Measurements from ENCODE around the gene RAD51B.
"Not testable (repeated sequence)": the region's sequence is repeated elsewhere in the genome, so short reads cannot be mapped to it uniquely, and the experiment has no call there.

RAD51B gene

DNA sequence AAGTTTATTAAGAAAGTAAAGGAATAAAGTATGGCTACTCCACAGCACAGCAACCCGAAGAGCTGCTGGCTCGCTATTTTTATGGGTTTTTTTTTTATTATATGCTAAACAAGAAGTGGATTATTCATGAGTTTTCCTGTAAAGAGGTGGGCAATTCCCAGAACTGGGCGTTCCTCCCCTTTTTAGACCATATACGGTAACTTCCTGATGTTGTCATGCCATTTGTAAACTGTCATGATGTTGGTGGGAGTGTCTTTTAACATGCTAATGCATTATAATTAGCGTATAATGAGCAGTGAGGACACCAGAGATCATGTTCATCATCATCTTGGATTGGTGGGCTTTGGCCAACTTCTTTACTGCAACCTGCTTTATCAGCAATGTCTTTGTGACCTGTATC is 600.8 kb downstream of the RAD51B start:
- FAIRE-seq, result no peak

DNA sequence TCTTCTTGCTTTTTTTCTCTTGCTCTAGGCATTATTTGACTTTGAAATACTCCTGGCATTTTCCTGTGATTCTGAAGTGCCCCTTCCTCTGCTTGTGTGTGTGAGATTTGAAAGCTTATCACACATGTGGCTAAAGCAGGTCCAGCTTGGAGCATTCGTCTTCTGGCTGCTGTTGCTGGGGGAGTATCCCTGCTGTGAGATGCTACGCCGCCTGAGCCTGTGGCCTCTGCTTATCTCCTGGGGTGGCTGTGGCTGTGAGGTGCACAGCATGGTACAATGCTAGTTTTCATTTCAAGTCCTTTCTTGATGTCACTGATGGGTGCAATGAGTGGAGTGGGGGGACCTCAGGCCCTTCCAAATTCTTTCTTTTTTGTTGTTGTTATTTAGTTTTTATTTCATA is 601.5 kb downstream of the RAD51B start:
- no peak for FAIRE-seq

DNA sequence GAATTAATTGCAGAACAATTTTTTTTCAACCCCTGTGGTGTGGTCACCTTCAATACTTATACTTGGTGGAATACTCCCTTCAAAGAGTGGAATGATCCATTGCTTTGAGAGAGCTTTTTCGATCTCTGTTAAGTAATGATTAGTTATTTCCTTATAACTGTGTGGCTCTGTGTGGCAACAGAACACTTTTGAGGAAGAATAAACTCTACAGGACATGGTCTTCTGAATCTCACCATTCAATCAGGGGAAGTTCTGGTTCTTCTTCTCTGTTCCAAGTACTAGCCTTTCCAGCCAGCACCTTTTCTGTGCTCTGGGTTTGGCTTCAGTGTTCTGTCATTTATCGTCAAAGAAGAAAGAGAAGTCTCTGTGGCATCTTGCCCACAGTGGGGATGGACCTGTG is 604.1 kb downstream of the RAD51B start:
- no peak for FAIRE-seq

DNA sequence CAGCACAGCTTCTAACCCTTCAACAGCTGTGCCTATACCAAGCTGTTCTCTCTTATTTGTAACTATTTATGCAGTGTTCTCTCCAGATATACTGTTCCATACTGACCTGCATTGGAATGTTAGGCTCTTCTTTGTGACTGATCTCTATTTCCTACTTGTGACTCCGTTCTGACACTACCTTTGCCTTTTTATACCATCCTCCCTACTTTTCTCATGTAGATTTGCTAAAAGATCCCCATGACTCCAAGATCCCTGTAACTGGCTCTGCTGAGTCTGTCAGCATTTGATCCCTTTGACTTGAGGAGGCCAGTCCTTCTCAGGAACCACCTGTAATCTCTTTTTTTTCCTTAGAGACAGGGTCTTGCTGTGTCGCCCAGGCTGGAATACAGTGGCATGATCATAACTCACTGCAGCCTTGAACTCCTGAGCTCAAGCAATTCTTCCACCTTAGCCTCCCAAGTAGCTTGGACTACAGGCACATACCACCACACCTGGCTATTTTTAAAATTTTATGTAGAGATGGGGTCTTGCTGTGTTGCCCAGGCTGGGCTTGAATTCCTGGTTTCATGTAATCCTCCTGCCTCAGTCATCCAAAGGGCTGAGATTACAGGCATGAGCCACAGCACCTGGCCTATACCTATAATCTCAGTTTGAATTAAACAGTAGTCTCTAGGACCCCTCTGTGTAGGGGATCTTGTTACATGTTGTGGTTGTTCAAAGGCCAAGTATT is 605.0 kb downstream of the RAD51B start:
- no peak for FAIRE-seq

DNA sequence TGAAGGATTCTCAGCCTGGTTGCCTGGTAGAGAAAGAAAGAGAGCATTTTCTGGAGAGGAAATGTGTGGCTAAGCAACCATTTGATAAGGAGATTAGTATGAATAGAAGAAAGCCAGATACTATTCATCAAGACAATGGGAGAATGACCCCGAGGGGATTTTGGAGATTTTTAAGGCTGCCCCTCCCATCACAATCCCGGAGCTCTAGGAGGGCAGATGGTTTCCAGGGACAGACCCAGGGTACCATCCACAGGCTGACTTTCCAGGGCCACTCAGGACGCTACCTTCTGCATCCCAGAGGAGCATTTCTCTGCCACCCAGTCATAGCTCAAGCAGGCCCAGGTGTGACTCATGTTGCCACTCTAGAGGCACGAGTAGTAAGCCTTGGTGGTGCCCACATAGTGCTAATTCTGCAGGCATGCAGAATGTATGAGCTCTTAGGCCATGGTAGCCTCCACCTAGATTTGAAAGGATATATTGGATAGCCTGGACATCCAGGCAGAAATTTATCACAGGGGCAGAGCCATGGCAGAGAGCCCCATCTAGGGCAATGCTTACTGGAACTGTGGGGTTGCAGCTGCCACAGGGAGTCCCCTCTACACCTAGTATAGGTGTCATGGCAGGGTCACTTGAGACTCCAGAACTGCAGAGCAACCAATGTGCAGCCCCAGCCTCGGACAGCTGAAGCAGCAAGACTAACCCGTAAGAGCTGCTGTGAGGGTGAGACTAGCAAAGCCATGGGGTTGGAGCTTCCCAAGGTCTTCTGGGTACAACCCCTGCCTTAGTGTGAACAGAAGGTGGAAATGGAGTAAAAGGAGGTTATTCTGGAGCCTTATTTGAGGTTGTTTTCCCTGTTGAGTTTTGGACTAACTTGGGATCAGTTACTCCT is 607.3 kb downstream of the RAD51B start:
- no peak for FAIRE-seq

DNA sequence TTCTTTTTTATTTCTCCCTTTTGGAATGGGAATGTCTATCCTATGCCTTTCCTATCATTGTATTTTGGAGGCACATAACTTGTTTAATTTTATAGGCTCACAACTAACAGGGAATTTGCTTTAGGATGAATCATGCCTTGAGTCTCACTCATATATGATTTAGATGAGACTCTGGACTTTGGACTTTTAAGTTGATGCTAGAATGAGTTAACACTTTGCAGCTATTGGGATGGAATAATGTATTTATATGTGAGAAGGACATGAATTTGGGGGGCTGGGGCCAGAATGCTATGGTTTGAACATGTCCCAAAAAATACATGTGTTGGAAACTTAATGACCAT is 607.9 kb downstream of the RAD51B start:
- FAIRE-seq, result no peak

DNA sequence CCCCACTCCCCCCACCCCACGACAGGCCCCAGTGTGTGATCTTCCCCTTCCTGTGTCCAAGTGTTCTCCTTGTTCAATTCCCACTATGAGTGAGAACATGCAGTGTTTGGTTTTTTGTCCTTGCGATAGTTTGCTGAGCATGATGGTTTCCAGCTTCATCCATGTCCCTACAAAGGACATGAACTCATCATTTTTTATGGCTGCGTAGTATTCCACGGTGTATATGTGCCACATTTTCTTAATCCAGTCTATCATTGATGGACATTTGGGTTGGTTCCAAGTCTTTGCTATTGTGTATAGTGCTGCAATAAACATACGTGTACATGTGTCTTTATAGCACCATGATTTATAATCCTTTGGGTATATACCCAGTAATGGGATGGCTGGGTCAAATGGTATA is 609.3 kb downstream of the RAD51B start:
- not testable (repeated sequence) for FAIRE-seq

DNA sequence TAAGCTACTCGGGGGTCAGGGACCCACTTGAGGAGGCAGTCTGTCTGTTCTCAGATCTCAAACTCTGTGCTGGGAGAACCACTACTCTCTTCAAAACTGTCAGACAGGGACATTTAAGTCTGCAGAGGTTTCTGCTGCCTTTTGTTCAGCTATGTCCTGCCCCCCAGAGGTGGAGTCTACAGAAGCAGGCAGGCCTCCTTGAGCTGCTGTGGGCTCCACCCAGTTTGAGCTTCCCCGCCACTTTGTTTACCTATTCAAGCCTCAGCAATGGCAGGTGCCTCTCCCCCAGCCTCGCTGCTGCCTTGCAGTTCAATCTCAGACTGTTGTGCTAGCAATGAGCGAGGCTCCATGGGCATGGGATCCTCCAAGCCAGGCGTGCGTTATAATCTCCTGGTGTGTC is 614.6 kb downstream of the RAD51B start:
- not testable (repeated sequence) for FAIRE-seq

DNA sequence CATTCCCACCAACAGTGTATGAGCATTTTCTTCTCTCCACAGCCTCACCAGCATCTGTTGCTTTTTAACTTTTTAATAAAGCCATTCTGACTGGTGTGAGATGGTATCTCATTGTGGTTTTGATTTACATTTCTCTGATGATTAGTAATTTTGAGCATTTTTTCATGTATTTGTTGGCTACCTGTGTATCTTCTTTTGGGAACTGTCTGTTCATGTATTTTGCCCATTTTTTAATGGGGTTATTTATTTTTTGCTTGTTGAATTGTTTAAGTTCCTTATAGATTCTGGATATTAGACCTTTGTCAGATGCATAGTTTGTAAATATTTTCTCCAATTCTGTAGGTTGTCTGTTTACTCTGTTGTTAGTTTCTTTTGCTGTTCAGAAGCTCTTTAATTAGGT is 616.1 kb downstream of the RAD51B start:
- FAIRE-seq, result not testable (repeated sequence)

DNA sequence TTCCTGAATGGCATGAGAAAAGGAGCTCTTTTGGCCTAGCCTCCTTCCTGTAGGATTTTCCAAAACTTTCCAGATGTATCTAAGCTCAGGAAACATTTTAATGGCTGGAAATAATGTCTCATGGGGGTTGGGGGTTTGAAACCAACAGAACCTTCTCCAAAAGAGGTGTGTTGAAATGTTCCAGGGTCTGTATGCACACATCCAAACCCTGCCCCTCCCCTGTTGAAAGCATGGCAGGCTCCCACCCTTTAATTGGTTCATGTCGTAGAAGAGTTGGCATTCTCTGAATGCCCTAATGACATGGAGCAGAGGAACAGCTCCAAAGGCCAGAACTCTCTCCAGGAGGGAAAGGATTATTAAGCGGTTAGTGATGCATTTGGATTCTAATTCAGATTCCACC is 620.1 kb downstream of the RAD51B start:
- FAIRE-seq, result no peak

DNA sequence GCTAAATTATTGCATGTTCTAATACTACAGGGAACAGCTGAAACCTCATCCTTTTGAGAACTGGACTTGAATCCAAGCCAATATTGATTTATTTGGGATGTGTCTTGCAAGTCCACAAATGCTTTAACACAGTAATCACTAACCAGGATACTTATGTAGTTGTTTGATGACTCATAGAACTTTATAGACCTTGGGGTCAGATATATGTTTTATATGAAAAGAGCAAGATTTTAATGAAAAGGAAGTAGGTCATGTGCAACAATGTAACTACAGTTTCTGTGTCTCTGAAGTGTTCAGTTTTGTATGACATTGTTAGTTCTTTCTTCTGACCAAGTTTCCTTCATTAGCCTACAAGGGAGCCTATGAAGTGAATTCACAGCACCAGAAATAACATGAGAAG is 621.2 kb downstream of the RAD51B start:
- FAIRE-seq, result no peak

DNA sequence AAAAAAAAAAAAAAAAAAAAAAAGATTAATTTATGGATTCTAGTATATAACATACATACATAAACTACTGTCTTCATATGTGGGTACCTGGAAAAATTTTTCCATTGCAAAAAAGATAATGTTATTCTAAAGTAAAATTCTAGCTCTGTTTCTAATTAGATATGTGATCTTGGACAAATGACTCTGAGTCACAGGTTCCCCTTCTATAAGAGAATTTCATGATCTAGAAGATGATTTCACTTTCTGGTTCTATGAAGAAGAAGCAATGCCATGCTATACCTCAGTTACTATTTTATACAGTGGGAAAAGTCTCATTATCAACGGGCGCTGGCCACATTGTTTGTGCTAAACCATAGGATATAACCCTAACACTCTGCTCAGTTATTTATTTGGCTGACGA is 622.0 kb downstream of the RAD51B start:
- FAIRE-seq, result no peak

DNA sequence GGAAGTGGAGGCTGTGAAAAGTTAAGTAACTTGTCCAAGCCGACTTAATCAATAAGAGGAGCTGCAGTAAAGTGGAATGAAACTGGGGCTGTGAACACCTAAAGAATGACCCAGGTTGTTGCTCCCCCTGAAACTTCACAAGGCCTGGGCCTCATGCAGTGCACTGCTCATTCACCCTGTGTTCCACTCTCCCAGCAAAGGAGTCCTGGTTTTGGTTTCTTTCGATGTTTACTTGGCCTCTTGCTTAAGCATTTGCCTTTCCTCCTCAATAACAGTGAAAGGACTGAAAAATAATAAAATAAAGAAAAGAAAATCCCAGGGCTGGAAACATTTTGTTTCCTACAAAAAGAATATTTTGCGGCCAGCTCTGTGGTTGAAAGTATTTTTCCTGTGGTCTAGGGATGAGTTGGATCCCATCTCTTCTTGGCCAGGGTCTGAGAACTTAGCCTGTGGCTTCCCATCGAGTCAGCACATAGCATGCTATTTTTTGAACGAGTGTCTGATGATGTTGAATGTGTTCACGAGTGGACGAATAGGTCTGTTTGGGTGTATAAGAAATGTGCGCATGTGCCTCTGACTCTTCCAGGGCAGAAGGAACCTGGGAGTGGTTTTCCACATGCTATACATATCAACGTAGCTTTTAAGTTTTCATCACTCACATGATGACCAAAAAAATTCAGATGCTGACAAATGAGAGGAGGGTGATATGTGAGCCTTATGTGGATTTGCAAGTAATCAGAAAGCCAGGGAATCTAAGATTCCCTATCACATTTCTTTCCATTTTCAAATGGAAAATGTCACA is 623.5 kb downstream of the RAD51B start:
- no peak for FAIRE-seq

DNA sequence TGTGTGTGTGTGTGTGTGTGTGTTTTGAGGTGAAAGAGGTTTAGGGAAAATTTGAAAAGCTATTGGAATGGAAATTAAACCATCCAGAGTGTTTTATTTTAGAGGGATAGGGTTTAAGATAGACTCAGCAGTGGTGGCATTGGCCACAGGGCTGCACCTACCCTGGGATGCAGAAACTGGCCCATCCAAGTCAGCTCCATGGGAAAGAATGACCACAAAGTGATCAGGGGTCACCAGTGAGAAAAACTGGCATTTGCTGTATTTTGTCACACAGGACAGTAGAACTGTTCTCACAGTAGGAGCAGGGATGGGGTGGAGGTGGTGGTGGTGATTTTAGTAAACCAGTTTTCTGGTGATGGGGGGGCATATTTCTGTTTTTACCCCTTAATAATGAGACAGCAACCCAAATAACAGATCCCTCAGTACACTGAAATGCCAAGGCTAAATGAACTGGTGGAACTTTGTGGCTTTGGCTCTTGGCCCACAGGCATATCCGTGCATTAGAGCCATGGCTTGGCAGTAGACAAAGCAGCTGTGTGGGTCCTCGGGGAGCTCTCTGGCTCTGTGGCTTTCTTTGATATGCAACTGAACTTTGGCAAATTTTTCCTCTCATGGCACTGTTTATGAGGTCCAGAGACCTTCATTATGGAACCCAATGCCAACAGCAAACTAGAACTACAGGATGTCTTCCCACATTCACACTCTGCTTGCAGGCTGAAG is 625.0 kb downstream of the RAD51B start:
- FAIRE-seq, result no peak

DNA sequence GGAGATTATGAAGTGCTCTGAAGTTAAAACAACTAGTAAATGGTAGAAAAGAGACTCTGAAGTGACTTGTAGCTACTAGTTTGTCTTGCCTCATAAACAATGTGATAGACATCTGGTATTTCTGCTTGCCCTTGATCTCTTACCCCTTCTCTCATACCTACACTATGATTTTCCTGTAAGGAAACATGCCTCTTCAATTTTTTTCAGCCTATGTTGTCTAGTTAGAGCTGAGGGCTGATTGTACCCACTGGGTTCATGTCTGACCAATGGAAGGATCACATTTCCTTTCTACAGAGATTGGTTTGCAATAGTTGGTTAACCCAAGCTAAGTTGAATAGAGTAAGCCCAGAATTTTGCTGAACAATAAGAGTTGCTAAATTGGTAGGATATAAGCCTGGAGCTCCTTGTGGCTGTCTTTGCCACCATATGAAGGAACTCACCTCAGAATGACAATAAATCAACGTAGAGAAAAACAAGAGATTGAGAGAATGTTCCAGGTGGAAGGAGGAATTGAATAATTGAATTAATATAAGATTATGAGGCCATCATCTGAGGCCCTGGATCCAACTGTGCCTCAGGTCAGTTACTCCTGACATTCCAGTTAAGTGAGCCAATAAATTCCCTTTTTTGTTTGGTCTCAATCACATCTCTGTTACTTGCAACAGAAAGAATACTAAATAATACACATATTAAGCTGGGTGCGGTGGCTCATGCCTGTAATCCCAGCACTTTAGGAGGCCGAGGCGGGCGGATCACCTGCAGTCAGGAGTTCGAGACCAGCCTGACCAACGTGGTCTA is 626.9 kb downstream of the RAD51B start:
- FAIRE-seq, result no peak

DNA sequence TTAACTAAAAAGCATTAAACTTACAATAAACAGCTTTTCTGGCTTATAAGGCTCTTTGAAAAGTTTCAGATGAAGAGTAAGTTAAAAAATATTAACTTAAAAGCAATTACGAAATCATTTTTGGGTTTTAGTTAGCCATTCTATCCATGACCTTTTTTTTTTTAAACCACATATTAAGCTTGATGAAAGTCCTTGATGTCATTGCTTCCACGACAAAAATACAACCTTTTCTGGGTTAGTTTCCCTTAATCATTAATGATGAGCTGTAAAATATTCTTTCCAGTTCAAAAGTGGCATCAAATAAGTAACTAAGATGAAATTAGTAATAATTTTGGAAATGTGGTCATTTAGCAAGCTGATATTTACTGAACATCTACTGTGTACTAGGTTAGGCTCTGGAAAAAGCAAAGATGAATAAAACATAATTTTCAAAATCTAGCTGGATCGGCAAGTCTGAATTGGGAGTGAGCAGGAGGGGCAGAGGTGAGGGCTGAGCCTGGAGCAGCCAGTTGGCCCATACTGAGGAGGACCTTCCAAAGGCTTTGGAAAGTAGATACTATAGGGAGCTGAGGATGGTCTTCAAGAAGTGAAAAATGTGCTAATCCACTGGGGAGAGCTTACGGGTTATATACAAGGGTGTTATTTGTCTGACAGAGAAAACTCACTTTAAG is 628.1 kb downstream of the RAD51B start:
- FAIRE-seq, result no peak

DNA sequence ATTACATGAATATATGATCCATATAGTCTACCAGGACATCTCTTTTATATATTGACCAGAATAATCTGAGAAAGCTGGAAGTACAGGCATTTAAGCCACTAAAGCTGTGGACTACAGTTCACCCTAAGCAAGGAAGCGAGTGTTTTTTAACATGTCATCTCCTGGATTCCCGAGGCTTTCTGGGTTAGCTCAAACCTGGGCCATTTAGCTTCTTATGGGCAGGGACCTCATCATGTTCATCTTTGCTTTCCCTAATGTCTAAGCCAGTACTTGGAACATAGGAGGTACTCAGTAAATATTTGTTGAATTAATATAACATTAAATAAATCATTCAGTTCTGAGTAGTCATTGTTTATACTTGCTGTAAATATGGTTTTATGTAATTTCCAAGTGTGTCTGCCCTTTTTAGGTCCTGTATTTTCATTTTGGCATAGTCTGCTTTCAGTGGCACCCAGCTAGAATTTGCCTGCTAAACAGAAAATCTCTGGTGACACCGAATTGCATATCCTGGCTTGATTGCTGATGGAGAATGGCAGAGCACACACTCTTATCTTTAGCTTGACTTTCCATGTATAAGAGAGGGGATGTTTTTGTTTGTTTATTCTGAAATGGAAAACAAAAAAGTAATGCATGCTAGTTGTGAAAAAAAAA is 628.8 kb downstream of the RAD51B start:
- FAIRE-seq, result no peak

DNA sequence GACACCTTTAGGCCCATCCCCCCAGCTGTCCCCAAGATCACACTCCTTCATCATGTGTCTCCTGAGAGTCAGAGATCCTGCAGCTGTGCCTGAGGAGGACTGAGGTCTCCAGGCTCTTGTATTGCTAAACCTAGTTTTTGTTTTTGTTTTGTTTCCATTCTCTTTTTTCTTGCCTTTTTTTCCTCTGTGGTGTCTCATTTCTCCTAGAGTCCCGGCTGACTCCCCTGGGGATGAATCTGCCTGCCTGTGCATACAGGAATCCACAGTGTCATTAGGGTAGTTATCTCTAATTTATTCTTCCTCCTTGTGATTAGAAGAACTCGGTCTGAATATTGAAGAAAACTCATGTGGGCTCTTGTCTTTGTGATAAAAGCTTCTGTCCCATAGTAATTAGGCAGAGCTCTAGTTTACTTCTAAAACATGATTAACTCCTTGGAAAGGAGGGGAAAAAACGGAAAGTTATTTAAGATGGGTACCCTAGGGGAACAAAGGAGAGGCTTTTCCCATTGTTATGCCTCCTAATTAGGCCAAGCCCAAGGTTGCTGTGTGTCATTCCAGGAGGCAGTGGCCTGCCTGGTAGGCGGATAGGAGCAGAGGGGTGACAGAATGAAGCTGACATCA is 630.1 kb downstream of the RAD51B start:
- FAIRE-seq, result no peak

DNA sequence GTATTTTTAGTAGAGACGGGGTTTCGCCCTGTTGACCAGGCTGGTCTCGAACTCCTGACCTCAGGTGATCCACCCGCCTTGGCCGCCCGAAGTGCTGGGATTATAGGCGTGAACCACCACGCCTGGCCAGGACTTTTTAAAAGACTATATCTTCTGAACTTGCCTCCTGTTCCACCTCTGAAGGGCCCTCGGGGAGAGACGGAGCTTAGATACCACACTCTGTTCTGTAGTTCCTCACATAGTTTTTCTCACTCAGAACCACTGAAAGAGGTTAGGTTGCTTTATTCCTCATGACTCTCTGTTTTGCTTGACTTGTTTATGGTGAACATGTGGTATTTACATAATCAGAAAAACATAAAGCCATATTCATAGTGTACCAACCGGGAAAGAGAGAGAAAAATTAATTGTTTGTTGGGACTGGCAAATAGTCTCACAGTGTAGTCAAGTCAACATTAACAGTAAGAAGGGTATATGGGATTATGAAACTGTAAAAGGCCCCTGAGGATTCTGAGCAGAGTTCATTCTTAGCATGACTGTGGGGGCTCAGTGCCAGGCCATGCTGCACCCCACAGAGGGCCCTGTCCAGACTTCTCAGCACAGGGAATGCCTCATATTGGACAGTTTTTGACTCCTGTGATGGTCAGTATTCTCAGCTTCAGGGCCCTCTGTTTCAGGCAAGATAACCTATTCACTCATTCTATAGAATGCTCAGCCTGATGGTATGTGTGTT is 631.0 kb downstream of the RAD51B start:
- no peak for FAIRE-seq
